Activated CD8-positive, alpha-beta memory T cell treated with anti-CD3 and anti-CD28 coated beads, Interleukin-2, amount 50 U/mL, for 24 hours (primary cell): ENCODE data around the gene FLYWCH2.

ENCODE experiments used
- DNase-seq: peaks from one replicate; pipeline ENCODE4 v3.0.0-alpha.2; 2020; ENCODE audit errors: extremely low read depth

The FLYWCH2 gene

GRCh38 chr16:2882650-2883457 is at the start of gene FLYWCH2:
Gene FLYWCH2 (plus strand): TSS chr16:2883215. CDS start chr16:2896450, 13,235 bp downstream.
- peak; percentile 98 for DNase-seq

- no peak for DNase-seq
These were observed 49.2 kb upstream of the FLYWCH2 start for GRCh38 chr16:2833776-2834175.

- DNase-seq = no peak
These were observed 48.0 kb upstream of the FLYWCH2 start for GRCh38 chr16:2834968-2835367.

GRCh38 chr16:2835638-2836493 is 47.1 kb upstream of the FLYWCH2 start:
- no peak for DNase-seq

- DNase-seq = no peak
These were observed 46.1 kb upstream of the FLYWCH2 start for GRCh38 chr16:2836646-2837508.

GRCh38 chr16:2838928-2839327 is 44.1 kb upstream of the FLYWCH2 start:
- DNase-seq = no peak

- no peak for DNase-seq
These were observed 43.2 kb upstream of the FLYWCH2 start for GRCh38 chr16:2839650-2840450.

GRCh38 chr16:2840914-2841313 is 42.1 kb upstream of the FLYWCH2 start:
- DNase-seq = no peak

GRCh38 chr16:2841606-2842339 is 41.2 kb upstream of the FLYWCH2 start:
- no peak for DNase-seq

GRCh38 chr16:2842340-2843000 is 40.5 kb upstream of the FLYWCH2 start:
- peak; percentile 73 for DNase-seq

GRCh38 chr16:2843526-2843925 is 39.5 kb upstream of the FLYWCH2 start:
- no peak for DNase-seq

- DNase-seq = no peak
These were observed 37.9 kb upstream of the FLYWCH2 start for GRCh38 chr16:2845116-2845515.

GRCh38 chr16:2846511-2847310 is 36.3 kb upstream of the FLYWCH2 start:
- no peak for DNase-seq

GRCh38 chr16:2848933-2849725 is 33.9 kb upstream of the FLYWCH2 start:
- DNase-seq = no peak

- DNase-seq = no peak
These were observed 30.8 kb upstream of the FLYWCH2 start for GRCh38 chr16:2852003-2852730.

- DNase-seq = no peak
These were observed 30.1 kb upstream of the FLYWCH2 start for GRCh38 chr16:2852731-2853507.
